GM12892 (cell line): ENCODE measurements around the gene NR3C1.

Source experiments
- DNase-seq: peaks from one replicate; pipeline ENCODE4 v3.0.0; 2011; ENCODE audit not compliant: insufficient read length
- FAIRE-seq: peaks from 2 replicates; lab custom pipeline; 2011; peaks lifted over from hg19 to GRCh38; lab: Jason Lieb, UNC
- POLR2A ChIP-seq: IDR thresholded peaks from 2 replicates; pipeline ENCODE4 v1.6.1; 2011; ENCODE audit warnings: low read depth, low read length, control low read depth
- POLR2AphosphoS5 ChIP-seq: IDR thresholded peaks from 2 replicates; pipeline ENCODE4 v1.6.1; 2011; ENCODE audit warnings: low read depth, low read length, control low read depth
- TAF1 ChIP-seq: IDR thresholded peaks from 2 replicates; pipeline ENCODE4 v1.6.1; 2011; ENCODE audit warnings: low read depth, mild to moderate bottlenecking, control low read depth, low read length, borderline replicate concordance

NR3C1 gene

GRCh38 chr5:143239882-143240518 is 163.5 kb downstream of the NR3C1 start:
- DNase-seq (no peak), FAIRE-seq (no peak)
- no peak for TF ChIP-seq TAF1
- no peak for TF ChIP-seq POLR2AphosphoS5
- no peak for TF ChIP-seq POLR2A

DNA sequence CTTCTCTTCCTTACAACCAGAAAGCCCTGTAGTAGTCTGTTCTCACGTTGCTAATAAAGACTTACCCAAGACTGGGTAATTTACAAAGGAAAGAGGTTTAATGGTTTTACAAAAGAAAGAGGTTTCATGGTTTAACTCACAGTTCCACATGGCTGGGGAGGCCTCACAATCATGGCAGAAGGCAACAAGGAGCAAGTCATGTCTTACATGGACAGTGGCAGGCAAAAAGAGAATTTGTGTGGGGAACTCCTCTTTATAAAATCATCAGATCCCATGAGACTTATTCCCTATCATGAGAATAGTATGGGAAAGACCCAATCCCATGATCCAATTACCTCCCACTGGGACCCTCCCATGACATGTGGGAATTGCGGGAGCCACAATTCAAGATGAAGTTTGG is 164.9 kb downstream of the NR3C1 start:
- TF ChIP-seq TAF1 (no peak), POLR2AphosphoS5 (no peak), POLR2A (no peak)
- DNase-seq (no peak), FAIRE-seq (no peak)

GRCh38 chr5:143237664-143238063 is 165.8 kb downstream of the NR3C1 start:
- DNase-seq (no peak), FAIRE-seq (no peak)
- TF ChIP-seq POLR2A, result no peak
- no peak for TF ChIP-seq TAF1
- no peak for TF ChIP-seq POLR2AphosphoS5

- TF ChIP-seq TAF1 (no peak), POLR2AphosphoS5 (no peak), POLR2A (no peak)
- DNase-seq, result no peak
- FAIRE-seq, result no peak
These were observed 166.8 kb downstream of the NR3C1 start for GRCh38 chr5:143236682-143237081.

DNA sequence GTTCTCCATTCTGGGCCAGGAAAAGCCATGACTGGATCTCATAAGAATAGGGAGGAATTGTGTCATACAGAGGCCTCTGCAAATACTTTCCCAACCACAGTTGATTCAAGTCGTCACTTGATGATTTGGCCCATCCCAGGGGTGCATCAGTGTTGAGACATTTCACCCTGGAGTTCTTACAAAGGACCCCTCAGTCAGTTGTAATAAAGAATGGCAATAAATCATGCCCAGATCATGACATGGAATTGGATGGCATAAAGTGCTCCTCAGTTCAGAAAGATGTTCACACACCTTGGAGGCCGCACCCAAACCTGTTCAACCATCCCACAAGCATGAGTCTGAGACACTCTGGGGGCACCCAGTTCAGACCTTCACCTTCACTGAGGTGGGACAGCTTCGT is 168.1 kb downstream of the NR3C1 start:
- TF ChIP-seq TAF1, result no peak
- FAIRE-seq, result no peak
- no peak for DNase-seq

- DNase-seq (no peak), FAIRE-seq (no peak)
- no peak for TF ChIP-seq POLR2AphosphoS5
- TF ChIP-seq POLR2A, result no peak
- TF ChIP-seq TAF1, result no peak
These were observed 169.2 kb downstream of the NR3C1 start for GRCh38 chr5:143234162-143234842.

DNA sequence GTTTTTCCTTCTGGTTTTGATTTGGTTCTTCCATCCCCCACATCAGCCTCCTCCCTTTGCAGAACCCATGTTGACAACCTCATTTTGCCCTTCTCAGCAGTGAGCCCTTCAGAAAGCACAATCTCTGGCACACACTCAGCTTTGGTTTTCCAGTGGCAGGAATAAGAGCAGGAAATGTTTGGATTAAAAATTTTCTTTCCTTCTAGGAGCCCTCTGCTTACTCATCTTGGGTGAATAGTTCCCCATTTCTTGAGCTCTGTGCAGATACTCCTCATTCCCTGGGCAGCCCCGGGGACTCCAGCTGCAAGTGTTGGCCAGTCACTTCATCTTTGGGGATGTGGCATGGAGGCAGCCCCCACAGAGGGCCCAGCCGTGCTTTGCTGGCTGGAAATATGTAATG is 170.5 kb downstream of the NR3C1 start:
- DNase-seq, result no peak
- FAIRE-seq, result no peak
- no peak for TF ChIP-seq POLR2A
- no peak for TF ChIP-seq TAF1
- TF ChIP-seq POLR2AphosphoS5, result no peak

GRCh38 chr5:143231973-143232812 is 171.3 kb downstream of the NR3C1 start:
- FAIRE-seq (no peak), DNase-seq (no peak)
- TF ChIP-seq TAF1 (no peak), POLR2AphosphoS5 (no peak), POLR2A (no peak)

GRCh38 chr5:143231416-143231815 is 172.1 kb downstream of the NR3C1 start:
- TF ChIP-seq POLR2AphosphoS5 (no peak), POLR2A (no peak), TAF1 (no peak)
- DNase-seq (no peak), FAIRE-seq (no peak)

DNA sequence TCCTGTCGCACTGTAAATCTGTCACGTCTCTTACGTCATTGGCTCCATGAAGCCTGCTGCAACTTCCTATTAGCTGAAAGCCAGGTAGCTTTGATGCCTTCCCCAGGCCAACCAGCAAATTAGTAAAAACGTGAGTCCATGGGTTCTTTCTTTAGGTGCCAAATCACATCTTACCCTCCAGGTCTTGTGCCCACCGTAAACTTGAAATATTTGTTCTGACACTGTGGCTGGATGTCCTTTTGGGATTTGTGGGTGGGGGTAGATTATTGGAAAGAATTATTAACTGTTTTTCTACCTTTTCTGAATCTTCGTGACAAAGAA is 172.8 kb downstream of the NR3C1 start:
- no peak for FAIRE-seq
- TF ChIP-seq POLR2AphosphoS5 (no peak), TAF1 (no peak), POLR2A (no peak; the same call in 1 of the 2 replicates)

DNA sequence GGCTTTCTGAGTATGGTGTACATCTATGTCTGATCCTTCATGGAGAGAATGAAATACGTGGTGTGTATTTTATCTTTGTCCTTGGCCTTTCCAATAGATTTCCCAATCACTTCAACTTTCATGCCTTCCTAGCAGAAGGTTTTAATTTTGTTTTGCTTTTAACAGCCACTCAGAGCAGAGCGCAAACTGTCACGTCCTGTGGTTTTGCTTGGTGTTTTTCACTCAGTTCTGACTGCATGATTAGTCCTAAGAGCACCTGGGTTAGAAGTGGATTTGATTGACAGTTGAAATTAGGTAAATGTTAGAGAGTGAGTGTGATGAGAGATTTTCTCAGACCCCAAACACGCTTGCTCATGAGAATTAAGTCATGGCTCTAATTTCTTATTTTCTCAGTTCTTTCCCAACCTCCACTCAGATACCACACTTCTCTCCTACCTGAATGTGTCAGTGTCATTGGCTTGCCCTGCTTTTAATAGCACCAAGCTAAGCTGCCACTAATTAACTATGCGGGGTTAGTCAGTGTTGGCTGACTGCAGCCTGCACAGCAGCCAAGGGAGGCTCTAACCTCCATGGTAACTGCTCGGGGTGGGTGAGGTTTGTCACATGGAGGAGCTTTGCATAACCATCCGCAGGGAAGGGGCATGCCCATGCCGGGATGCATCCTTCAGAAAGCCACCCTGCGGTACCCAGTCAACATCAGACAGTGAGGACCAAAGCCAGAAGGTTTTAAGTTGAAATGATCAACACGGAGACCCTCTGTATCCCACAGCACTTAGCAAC is 173.4 kb downstream of the NR3C1 start:
- TF ChIP-seq TAF1 (no peak), POLR2A (no peak; the same call in 1 of the 2 replicates), POLR2AphosphoS5 (no peak; the same call in none of the 2 replicates)
- FAIRE-seq (peak; percentile 99), DNase-seq (no peak)

More for the DNA sequence above, 172.8 kb downstream of the NR3C1 start:
- no peak for DNase-seq
